MM.1S (cell line): ENCODE measurements around the gene MDH1.

Experiments used
- CTCF ChIP-seq: fragments of 300-600 bp; sonication (generic); IDR thresholded peaks from 2 replicates; pipeline ENCODE4 v1.5.1; 2016; ENCODE audit warnings: antibody characterized with exemption, low read length, mixed read lengths
- EZH2phosphoT487 ChIP-seq: fragments of 300-600 bp; sonication (generic); IDR thresholded peaks from 2 replicates; pipeline ENCODE4 v1.6.1; 2018; ENCODE audit warnings: antibody characterized with exemption, low read length

DNA sequence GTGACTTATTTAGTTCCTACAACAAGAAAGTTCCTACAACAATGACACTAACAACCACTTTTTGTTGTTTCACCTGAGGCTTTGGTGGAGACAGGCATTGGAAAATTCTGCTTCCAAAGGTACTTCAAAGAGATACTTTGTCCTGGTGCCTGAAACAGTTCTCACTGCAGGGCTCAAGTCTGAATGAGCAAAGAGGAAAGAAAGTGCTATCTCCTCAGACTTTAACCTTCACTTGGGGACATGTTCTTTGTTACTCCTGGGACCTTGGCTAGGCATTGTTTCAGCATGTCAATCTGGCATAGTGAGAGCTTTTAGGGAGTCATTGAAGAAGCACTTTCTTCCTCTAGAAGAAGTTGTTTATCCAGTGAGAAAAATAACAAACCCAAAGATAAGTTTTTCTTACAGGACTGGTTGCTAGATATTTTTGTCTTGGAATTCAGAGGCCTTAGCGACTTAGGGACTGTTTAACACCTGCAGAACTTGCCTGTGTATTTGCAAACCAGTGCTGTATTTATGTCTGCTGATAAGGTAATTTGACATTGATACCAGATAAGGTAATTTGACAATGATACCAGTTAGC lies 12.2 kb downstream of the MDH1 start:
- TF ChIP-seq CTCF (no peak), EZH2phosphoT487 (no peak)
